Keratinocyte (primary cell): ENCODE measurements around the gene FBXO8.

Experiments used
- CTCF ChIP-seq, 3 experiments: IDR thresholded peaks in 1 of 3; conservative IDR thresholded peaks in 1 of 3; optimal IDR thresholded peaks in 1 of 3; 2 replicates in 2 of 3; 3 replicates in 1 of 3; pipeline versions ENCODE3 to v1.5.1; 2011; ENCODE audit warnings: low read length in 3 of 3, mild to moderate bottlenecking in 3 of 3, moderate library complexity in 2 of 3, control low read depth in 1 of 3, inconsistent platforms in 1 of 3; ENCODE audit not compliant: insufficient read depth in 2 of 3; ENCODE audit errors: extremely low read depth in 1 of 3
- EZH2 ChIP-seq: IDR thresholded peaks from one replicate; pipeline ENCODE4 v1.6.1; 2012; ENCODE audit warnings: inconsistent platforms, mild to moderate bottlenecking, low read length, moderate library complexity

- TF ChIP-seq CTCF (optimal IDR thresholded peaks at IDR 0.05 in 1 of 3, IDR thresholded peaks at IDR 0.05 in 1 of 3, conservative IDR thresholded peaks at IDR 0.05 in 1 of 3; ENCODE audit: extremely low read depth in 1 of 3, insufficient read depth in 2 of 3, low read length in 3 of 3) (no peak), EZH2 (no peak)
Observed at GRCh38 chr4:174199735-174200134, 83.7 kb downstream of the FBXO8 start.
